Osteocyte (in vitro differentiated cells): ENCODE measurements around the gene GALNS. TPM values are rescaled to one million over a fixed set of nuclear protein-coding genes. Genes with fewer than 3 reads are reported as not detected.

Experiments used
- DNase-seq: peaks from one replicate; pipeline ENCODE4 v3.0.0; 2021; ENCODE audit warnings: mixed read lengths; ENCODE audit not compliant: unreplicated experiment; ENCODE audit errors: extremely low spot score
- H3K27ac Mint-ChIP-seq: one replicate; pipeline ENCODE4 v1.8.0; 2021; ENCODE audit warnings: mild to moderate bottlenecking, mixed read lengths; ENCODE audit not compliant: unreplicated experiment
- H3K27me3 Mint-ChIP-seq: one replicate; pipeline ENCODE4 v1.8.0; 2021; ENCODE audit warnings: mixed read lengths; ENCODE audit not compliant: unreplicated experiment
- H3K36me3 Mint-ChIP-seq: one replicate; pipeline ENCODE4 v1.8.0; 2021; ENCODE audit warnings: mixed read lengths; ENCODE audit not compliant: unreplicated experiment
- H3K4me1 Mint-ChIP-seq: one replicate; pipeline ENCODE4 v1.8.0; 2021; ENCODE audit warnings: mixed read lengths; ENCODE audit not compliant: unreplicated experiment
- H3K4me3 Mint-ChIP-seq: one replicate; pipeline ENCODE4 v1.8.0; 2021; ENCODE audit warnings: mild to moderate bottlenecking, moderate library complexity, mixed read lengths; ENCODE audit not compliant: unreplicated experiment
- H3K9me3 Mint-ChIP-seq: one replicate; pipeline ENCODE4 v1.8.0; 2021; ENCODE audit warnings: mixed read lengths; ENCODE audit not compliant: unreplicated experiment
- CTCF ChIP-seq: fragments of 200-600 bp; sonication (generic); IDR thresholded peaks from 2 replicates; pipeline ENCODE4 v1.5.0; 2021; ENCODE audit warnings: antibody characterized with exemption, mild to moderate bottlenecking, moderate library complexity
- total RNA-seq: library from RNA; stranded (reverse); gene quantifications from 2 replicates; pipeline ENCODE4 v1.2.1, GENCODE V29; 2021

Gene GALNS
- total RNA-seq, 1 donor from 2014 or later, result 47.0 TPM

- no peaks in the 10 kb centered on the region for H3K9me3 Mint-ChIP-seq
- no peak for DNase-seq
- H3K36me3 Mint-ChIP-seq, result no peaks in the 10 kb centered on the region
- no peak overlapping the region for H3K4me3 Mint-ChIP-seq
- TF ChIP-seq CTCF, result no peak
- H3K27me3 Mint-ChIP-seq, result peaks cover 14% of the 10 kb centered on the region
- H3K27ac Mint-ChIP-seq, result no peak overlapping the region
- peaks cover 12% of the 10 kb centered on the region for H3K4me1 Mint-ChIP-seq
Observed at GRCh38 chr16:88899901-88900661, 43.3 kb upstream of the GALNS start.

- DNase-seq, result no peak
- no peaks in the 10 kb centered on the region for H3K36me3 Mint-ChIP-seq
- no peak overlapping the region for H3K4me3 Mint-ChIP-seq
- peaks cover 10% of the 10 kb centered on the region for H3K27me3 Mint-ChIP-seq
- H3K4me1 Mint-ChIP-seq, result peaks cover 12% of the 10 kb centered on the region
- H3K9me3 Mint-ChIP-seq, result no peaks in the 10 kb centered on the region
- H3K27ac Mint-ChIP-seq, result no peak overlapping the region
- TF ChIP-seq CTCF, result no peak
Observed at GRCh38 chr16:88897696-88898425, 41.1 kb upstream of the GALNS start.

GRCh38 chr16:88896238-88897070 is 39.7 kb upstream of the GALNS start:
- Mint-ChIP-seq H3K27ac (no peak overlapping the region), H3K4me1 (peaks cover 12% of the 10 kb centered on the region), H3K9me3 (no peaks in the 10 kb centered on the region), H3K27me3 (peaks cover 8% of the 10 kb centered on the region), H3K36me3 (no peaks in the 10 kb centered on the region), H3K4me3 (no peak overlapping the region)
- TF ChIP-seq CTCF, result no peak
- no peak for DNase-seq

- Mint-ChIP-seq H3K9me3 (no peaks in the 10 kb centered on the region), H3K27ac (no peak overlapping the region), H3K4me1 (peaks cover 12% of the 10 kb centered on the region), H3K36me3 (no peaks in the 10 kb centered on the region), H3K4me3 (no peak overlapping the region), H3K27me3 (peaks cover 14% of the 10 kb centered on the region)
- no peak for TF ChIP-seq CTCF
- no peak for DNase-seq
Observed at GRCh38 chr16:88895335-88895734, 38.6 kb upstream of the GALNS start.
